Activated T-helper 1 cell treated with Interleukin-2 at 50 U/mL for 16 hours (primary cell): ENCODE data around the gene KCNT1.
"Not testable (repeated sequence)": the region's sequence is repeated elsewhere in the genome, so short reads cannot be mapped to it uniquely, and the experiment has no call there.

ENCODE experiments used
- DNase-seq: peaks from one replicate; pipeline ENCODE4 v3.0.0-alpha.2; 2020; ENCODE audit warnings: low read depth

Gene KCNT1

DNA sequence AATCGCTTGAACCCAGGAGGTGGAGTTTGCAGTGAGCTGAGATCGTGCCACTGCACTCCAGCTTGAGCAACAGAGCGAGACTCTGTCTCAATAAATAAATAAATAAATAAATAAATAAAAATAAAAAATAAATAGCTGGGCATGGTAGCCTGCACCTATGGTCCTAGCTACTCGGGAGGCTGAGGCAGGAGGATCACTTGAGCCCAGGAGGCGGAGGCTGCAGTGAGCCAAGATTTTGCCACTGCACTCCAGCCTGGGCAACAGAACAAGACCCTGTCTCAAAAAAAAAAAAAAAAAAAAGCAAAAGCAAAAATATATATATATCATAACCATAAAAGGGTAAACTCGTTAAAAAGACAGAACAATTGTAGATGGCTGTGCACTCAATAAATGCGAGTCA, 29.2 kb upstream of the KCNT1 start:
- not testable (repeated sequence) for DNase-seq

DNA sequence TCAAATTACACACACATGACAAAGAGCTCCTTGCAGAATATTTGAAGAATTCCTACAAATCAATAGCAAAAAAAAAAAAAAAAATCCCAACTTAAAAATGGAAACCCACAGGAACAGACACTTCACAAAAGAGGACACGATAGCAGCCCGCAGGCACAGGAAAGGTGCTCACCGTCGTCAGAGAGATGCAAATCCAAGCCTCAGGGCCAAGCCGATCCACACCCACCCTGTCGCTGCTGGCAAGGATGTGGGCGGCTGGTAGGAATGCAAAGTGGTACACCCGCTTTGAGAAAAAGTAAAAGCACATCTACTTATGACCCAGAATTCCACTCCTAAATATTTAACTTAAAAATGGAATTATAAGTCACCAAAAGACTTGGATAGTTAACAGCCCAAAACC, 28.0 kb upstream of the KCNT1 start:
- no peak for DNase-seq

DNA sequence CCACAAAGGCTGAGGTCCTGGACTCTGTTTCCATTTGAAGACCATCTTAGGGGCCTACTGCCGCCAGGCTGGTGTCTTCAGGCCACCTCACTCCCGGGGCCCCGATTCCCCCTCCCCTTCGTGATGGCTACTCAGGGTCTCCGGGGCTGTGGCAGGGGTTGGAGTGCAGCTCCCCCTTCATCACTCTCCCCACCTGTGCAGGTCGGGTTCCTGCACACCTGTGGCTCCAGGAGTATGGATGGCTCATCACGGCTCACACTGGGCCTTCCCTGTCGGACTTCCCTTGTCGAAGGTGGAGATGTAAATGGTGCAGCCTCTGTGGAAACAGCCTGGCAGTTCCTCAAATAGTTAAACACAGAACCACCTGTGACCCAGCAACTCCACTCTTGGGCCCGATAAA, 27.0 kb upstream of the KCNT1 start:
- DNase-seq = no peak

DNA sequence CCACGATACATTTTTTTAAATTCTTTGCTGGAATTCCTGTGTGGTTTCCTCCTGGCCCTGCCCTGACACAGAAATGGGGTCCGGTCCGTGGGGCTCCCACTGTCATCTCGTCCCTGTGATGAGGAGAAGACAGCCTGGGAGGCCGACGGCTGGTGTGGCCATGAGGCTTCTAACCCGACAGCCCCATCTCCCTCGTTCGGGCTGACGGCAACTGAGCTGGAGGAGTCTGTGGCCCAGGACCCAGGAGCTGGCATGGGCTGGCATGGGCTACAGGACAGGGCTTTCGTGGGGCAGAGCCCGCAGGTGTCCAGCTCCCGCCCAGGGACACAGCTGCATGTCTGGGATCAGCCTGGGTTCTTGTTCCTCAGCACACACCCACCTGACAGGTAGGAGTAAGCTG, 25.1 kb upstream of the KCNT1 start:
- DNase-seq = no peak

DNA sequence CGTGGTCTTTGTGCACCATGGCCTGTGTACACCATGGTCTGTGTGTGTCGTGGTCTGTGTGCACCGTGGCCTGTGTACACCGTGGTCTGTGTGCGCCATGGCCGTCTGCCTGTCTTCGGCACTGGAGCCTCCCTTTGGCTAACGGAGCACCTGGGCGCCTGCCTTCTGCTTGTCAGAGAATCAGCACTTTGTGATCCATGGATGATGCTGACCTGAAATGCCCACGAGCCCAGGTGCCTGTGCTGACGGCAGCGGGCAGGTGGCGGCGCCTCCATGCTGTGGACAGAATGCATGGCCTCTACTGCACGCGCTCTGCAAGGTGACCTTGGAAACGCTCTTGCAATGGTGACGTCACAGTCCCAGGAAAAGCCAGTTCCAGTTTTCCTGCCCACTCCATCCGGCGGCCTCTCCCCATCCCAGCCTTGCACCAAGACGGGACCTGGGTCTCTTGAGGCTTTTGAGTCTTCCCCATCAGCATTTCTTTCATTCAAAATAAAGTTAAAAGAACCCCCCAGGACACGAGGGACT, 24.3 kb upstream of the KCNT1 start:
- no peak for DNase-seq

DNA sequence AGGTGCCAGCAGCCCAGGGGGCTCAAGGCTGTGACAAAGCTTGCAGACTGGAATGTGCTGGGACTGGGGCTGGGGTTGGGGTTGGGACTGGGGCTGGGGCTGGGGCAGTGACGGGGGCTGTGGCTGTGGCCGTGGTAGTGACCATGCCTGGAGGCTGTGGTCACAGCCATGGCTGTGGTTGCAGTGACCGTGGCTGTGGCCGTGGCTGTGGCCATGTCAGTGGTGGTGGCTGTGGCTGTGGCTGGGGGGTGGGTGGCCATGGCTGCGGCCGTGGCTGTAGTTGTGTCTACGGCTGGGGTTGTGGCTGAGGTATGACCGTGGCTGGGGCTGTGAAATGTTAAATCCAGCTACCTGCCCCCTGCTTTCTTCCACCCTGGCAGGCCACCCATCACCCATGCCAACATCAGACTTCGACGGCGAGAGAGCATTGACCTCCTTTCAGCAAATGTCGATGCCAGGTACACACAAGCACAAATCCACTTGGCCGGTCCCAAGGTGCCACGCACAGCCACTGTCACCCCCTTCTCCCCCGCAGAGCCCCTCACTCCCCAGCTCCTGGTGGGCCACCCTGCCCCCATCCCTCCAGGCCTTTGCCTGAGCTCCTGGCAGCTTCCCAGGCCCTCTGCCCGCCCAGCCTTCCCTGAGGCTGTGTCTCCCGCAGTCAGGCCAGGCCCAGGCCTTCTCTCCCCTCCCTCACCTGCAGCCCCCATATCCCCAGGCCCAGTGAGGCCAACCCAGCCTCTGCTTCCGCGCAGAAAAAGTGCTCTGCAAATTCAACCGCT, 23.6 kb upstream of the KCNT1 start:
- DNase-seq = no peak

DNA sequence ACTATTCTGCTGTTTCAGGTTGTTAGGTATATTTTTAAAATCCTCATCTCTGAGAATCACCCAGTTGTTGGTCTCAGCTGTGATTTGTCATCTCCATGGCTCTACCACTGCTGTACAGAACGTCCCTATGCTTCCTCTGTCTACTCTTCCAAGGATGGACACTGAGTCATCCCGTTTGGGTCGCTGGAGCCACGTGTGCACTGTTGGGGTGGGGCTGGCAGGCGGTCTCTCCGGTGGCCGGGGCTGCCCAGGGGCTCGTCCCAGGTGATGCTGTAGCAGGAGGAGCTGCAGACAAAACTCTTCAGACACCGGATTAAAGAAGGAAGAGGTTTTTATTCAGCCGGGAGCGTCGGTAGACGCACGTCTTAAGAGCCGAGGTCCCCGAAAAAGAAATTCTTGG, 21.9 kb upstream of the KCNT1 start:
- no peak for DNase-seq

DNA sequence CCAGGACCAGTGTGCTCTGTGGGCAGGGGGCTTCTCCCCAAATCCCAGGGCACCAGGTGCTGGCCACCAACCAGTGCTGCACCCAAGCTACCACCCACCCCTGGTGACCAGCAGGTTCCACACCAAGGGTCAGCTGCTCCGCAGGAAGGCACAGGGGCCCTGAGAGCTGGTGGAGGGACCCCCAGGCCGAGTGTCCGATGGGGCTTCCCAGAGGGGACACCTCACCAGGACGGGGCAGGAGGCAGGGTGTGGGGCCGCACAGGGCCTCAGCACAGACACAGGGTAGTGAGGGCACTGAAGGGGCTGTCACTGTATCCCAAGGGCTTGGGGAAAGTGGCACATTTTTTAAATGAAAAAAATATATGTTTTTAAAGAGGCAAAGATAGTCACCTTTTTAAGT, 20.8 kb upstream of the KCNT1 start:
- DNase-seq = no peak

DNA sequence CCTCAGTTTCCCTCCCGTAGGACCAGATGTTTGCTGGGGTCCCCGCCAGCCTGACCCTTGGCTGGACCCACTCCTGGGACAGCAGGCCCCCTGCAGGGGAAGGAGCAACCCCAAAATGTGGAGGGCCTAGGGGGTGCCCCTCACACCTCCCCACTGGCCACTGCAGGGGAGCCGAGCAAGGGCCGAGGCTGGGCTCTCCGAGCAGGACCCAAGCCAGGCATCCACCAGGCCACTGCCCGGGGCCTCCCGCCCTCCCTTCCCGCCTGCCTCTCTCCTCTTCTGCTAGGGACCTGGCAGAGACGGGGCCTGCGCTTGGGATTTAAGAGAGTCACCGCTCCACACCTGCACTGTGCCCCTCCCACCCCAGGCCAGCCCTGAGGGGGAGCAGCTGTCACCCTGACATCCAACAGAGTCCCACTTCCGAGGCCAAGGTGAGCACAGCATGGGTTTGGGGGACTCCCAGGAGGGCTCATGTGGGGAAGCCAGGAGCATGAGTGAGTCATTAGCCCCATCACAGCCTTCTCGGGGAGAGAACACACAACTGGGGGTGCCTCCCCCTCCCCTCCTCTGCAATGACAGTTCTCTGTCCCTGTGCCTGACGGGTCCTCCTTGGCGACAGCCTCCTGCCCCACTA, 18.5 kb upstream of the KCNT1 start:
- no peak for DNase-seq

DNA sequence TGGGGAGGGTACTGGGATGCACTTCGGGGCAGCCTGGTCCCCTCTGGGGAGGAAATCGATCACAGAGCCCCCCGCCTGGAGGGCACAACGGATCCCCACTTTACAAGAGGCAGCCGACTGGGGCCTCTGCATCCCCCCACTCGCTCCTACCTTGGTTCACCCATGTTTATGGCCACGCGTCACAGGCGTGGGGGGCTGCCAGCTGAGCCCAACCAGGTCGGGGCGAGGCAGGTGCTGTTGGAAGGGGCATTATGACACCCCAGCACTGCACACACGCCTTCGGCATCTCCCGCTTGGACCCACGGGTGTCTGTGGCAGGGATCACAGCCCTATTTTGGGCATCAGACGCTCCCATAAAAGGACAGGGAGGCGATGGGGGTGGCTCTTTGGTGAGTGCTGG, 17.3 kb upstream of the KCNT1 start:
- DNase-seq = no peak

DNA sequence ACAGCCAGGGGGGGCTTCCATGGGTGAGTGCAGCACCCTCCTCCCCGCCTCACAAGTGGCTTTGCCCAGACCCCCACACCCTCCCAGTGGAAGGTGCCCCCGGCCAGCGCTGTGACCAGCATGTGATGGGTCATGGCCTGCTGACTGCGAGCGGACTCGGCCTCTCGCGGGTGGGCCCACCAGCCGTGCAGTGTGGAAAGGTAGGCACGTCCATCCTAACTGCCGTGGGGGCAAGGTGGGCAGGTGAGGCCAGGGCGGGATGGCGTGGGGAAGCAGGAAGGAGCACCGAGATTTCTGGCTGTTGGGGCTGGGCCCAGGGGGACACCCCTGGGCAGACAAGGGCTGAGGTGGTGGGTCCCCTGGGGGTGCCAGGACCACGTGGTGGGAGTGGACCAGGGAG, 14.8 kb upstream of the KCNT1 start:
- DNase-seq = no peak

DNA sequence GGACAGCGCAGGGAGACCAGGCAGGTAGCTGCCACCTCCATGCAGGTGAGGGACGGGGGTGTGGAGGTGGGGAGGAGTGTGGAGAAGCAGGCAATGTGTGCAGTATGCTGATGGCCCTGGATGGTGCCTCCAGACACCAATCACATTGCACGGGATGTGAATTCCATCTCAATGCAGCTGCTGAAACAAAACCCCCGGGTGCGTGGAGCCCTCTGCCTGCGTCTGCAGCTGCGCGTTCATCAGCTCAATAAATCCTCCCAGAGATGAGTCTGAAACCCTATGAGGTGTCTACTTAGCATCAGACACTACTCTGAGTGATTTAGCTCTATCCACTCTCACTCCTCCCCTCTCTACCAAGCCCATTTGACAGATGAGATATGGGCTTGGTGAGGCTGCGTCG, 13.0 kb upstream of the KCNT1 start:
- no peak for DNase-seq

DNA sequence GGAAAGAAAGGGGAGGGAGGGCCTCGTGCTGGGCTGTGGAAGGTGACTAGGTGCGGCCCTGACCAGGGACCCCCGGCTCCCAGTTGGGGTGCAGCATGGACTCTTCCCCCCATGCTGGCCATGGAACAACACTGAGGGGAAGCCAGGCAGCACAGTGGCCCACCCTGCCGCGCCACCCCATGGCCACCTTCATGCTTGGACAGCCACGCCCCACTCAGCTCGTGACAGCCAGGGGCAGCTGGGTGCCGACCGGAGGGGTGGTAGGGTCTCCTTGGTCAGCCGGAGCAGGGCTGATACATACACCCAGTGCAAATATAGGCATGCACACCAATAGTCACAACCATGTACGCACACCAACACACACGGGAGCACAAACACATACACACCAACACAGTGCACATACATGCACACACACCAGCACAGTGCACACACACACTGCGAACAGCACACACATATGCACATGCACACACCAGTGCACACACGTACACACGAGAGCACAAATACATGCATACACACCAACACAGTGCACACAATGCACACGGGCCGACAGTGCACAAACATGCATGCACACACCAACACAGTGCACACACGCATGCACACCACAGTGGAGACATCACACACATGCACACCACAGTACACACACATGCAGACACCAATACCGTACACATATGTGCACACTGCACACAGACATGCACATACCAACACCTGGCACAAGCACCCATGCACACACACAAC, 11.0 kb upstream of the KCNT1 start:
- DNase-seq = no peak

DNA sequence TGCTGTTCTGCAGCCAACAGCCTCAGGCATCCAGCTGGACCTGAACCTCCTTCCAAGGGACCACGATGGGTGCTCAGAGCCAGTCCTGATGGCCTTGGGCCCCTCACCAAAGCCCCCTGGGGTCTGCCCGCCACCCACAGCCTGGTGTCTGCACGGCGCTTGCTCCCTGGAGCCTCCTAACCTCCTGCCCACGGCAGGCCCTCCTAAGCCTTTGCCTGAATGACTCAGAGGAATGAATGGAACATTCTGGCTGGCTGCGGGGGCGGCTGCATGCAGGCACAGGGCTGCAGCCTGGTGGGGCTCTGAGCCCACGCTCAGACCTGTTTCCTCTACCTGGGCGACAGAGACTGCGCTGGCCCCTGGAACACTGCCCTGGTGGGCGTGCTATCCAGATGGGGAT, 9.6 kb upstream of the KCNT1 start:
- no peak for DNase-seq

DNA sequence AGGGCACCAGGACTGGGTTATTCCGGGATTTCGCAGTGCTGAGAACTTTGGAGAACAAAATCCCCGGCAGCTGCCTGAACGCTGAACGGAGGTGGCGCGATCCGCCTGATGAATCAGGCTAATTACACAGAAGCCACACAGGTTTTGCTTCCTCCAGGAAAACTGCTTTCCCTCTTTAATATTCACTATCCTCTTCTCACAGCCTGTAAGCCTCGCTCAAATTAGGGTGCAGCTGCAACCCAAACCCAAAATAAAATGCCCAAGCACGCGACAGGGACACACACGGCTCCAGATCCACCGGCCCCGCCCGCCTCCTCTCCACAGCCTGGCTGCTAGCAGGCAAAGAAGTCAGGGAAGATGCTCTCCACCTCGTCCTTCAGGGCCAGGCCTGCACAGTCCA, 8.7 kb upstream of the KCNT1 start:
- DNase-seq = no peak

DNA sequence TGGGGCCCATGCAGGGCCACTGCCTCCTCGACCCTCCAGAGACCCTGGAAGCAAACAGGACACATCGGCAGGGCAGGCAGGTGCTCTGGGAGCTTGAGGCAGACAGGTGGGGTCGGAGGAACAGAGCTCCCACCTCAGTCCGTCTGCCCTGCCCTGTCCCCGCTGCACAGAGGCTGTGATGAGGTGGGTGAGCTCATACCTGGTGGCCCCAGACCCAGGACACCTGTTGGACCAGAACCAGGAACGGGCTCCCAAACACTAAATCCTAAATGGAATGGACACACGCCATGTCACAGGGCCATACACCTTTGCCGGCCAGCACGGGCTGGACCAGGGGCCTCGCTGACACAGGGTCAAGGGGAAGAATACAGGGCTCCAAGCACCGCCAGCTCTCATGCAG, 8.2 kb upstream of the KCNT1 start:
- no peak for DNase-seq

DNA sequence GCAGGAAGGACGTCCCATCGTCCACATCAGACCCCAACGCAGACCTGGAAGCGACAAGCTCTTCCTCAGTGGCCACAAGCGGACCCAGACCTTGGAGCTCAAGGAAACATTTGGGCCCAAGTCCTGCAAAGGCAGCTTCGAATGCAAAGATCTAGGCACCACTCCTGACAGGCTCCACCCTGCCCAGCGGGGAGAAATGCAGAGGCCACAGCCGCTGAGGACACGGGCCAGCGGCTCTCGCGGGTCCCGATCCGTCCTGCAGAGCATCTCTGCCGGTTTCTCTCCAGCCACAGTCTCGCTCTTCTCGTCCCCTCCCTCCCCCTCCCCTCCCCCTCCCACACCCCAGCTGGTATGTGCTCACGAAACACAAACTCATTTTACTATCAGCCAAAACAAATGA, 7.6 kb upstream of the KCNT1 start:
- DNase-seq = no peak

DNA sequence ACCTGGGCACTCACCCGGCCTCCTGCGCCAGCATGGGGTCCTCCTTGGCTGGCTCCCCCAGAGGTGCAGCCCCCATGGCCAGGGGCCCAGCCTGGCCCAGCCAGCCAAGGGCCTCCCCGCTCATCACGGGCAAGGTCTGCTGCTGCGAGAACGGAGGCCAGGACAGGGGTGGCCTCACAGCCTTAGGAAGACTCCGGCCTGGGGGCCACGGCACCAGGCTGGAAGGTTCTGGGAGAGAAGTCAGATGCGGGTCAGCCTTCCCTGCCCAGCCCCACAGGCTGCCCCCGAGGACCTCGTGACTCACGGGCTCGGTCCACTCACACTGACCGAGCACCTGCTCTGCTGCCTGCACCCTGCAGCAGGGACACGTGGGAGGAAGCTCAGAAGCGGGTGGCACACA, 6.9 kb upstream of the KCNT1 start:
- no peak for DNase-seq

DNA sequence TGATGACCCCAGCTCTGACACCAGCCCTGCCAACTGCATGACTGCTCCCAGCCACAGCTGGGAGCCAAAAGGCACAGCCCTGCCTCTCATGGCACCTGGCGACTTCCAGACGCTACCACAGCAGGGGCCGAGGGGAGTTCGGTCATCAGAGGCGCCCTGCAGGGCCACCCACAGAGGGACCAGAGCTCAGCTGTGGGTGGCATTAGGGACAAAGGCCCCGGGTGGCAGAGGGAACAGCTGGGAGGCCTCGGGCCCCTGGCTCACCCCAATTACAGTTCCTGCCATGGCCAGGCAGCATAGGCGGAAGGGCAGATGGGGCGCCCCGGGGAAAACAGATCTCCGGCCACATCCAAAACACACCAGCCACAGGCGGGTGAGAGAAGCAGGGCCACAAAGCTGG, 6.3 kb upstream of the KCNT1 start:
- DNase-seq = no peak

DNA sequence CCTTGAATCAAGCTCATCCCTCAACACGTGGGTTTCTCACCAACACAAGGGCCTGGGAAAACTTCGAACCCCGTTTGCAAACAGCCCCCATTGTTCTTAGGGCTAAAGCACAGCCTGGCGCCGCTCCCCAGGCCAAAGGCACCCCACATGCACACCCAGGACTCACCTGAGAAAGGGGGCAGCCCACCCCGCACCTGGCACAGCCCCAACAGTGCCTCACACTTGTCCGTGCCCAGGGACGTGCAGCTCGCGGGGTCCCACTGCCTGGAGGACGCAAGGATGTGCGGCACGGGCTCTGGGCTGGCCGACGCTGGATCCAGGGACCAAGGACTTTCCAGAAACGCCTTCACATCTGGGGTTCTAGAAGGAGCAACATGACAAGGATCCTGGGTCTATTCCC, 5.5 kb upstream of the KCNT1 start:
- no peak for DNase-seq

DNA sequence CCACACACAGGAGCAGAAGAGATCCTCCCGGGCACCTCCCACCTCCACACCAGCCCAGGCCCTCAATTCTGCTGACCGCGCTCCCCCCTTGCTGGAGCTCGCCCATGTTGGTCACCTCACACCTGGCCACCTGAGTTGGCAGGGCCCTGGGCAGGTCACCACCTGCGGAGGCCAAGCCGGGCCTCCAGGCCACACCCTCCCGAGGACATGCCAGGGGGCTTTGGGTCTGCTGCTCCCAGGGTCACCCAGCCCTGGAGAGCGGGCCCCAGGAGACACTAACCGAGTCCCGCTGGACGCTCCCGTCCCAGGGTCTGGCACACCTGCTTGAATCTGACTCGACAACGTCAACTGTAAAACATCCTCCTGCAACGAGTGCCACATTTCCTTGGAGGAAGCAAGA, 4.8 kb upstream of the KCNT1 start:
- DNase-seq = no peak

DNA sequence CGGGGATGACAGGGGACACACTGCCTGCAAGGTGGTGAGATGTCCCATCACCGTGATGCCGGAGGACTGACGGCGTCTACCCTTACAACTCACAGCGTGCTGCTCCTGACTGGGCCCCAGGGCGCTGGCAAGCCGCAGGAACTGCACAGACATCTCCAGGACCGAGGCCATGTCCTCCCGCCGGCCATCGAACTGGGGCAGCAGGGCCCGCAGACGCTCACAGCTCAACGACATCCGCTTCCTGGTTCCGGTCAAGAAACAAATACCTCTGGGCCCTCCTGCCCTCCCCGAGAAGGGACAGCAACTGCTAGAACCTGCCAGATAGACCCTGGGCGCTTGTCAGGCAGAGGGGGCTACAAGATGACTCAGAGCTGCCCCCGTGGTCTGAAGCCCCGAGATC, 3.7 kb upstream of the KCNT1 start:
- DNase-seq = no peak

DNA sequence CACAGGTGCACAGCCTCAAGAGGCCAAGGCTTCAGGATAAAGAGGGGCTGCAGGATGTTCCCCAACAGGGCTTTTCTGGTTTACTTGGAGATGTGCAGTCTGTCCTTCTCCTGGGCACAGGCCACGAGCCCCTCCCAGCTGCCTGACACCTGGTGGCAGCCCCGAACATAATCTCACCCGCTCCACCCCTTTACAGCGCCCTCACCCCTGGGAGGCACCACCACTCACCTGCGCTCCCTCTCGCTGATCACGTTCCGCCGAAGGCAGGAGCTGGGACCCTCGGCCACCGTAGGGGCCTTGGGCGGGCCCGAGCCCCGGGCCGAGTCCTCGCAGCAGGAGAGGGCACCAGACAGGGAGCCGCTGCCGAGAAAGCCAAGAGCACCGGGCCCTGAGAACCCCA, 3.2 kb upstream of the KCNT1 start:
- no peak for DNase-seq
